ENCODE results near the gene GFOD2.

- TF ChIP-seq CTCF (IDR thresholded peaks at IDR 0.05; ENCODE audit: low read depth, low read length) (no peak), EZH2phosphoT487 (IDR thresholded peaks at IDR 0.05; ENCODE audit: low read depth) (no peak)
Measured at GRCh38 chr16:67649494-67649931, 69.6 kb downstream of the GFOD2 start.

Measured in OCI-LY3 (cell line).